Thyroid gland (tissue), 4 donors: ENCODE measurements around the gene HSPB2. TPM values are rescaled to one million over a fixed set of nuclear protein-coding genes. Genes with fewer than 3 reads are reported as not detected.

ENCODE experiments used
- DNase-seq, 2 donors: peaks; one replicate each; pipeline ENCODE4 v3.0.0-alpha.2; 2019
- H3K27ac ChIP-seq, 3 donors: fragments of 200-600 bp; sonication (generic); 1 replicate in 2 of 3; 2 replicates in 1 of 3; pipeline ENCODE4 v1.5.1; 2016 to 2019; ENCODE audit warnings: mild to moderate bottlenecking in 1 of 3, moderate library complexity in 1 of 3
- H3K27me3 ChIP-seq: fragments of 200-600 bp; sonication (generic); one replicate; pipeline ENCODE4 v1.5.1; 2019
- H3K36me3 ChIP-seq, 2 donors: fragments of 200-600 bp; sonication (generic); one replicate each; pipeline ENCODE4 v1.5.1; 2016 to 2019
- H3K4me1 ChIP-seq, 2 donors: fragments of 200-600 bp; sonication (generic); one replicate each; pipeline ENCODE4 v1.5.1; 2017 to 2019
- H3K4me3 ChIP-seq, 3 donors: fragments of 200-600 bp; sonication (generic); replicated peaks in 1 of 3; 1 replicate in 2 of 3; 2 replicates in 1 of 3; pipeline ENCODE4 v1.5.1; 2016; ENCODE audit warnings: mild to moderate bottlenecking in 1 of 3
- H3K9me3 ChIP-seq: fragments of 200-600 bp; sonication (generic); one replicate; pipeline ENCODE4 v1.5.1; 2017
- CTCF ChIP-seq, 6 experiments: fragments of 200-600 bp in 3 of 6; fragments of 450-650 bp in 3 of 6; sonication (generic) in 3 of 6; IDR thresholded peaks; one replicate each; pipeline ENCODE4 v1.5.1; 2016 to 2019; ENCODE audit warnings: antibody characterized with exemption in 6 of 6, mild to moderate bottlenecking in 2 of 6, inconsistent platforms in 1 of 6, moderate library complexity in 1 of 6
- POLR2A ChIP-seq, 2 donors: fragments of 450-650 bp; IDR thresholded peaks; one replicate each; pipeline ENCODE4 v1.6.1; 2017; ENCODE audit warnings: antibody characterized with exemption in 2 of 2, mild to moderate bottlenecking in 2 of 2, moderate library complexity in 1 of 2
- WGBS, 2 donors: methylation state at CpG; one replicate each; pipeline ENCODE4 v1.1.5; 2017; 5-methylcytosine and 5-hydroxymethylcytosine counted together
- intact Hi-C: fragments of 100-400 bp; cut with DNase I; formaldehyde crosslinking; loops from one replicate; pipeline ENCODE4 v1.15.1; 2023
- total RNA-seq, 4 donors: library from RNA; depleted of rRNA; stranded (reverse); fragments of >200 nt; gene quantifications; one replicate each; pipeline ENCODE4 v1.2.3, GENCODE V29; 2016

HSPB2 gene
- total RNA-seq, 4 donors from 2014 or later: 0.22 TPM; not detected in 3

GRCh38 chr11:111886032-111886431, 26.5 kb upstream of the HSPB2 start:
- Histone ChIP-seq H3K27ac (no peak overlapping the region), H3K36me3 (no peaks in the 10 kb centered on the region), H3K9me3 (no peaks in the 10 kb centered on the region), H3K4me1 (no peaks in the 10 kb centered on the region), H3K27me3 (no peaks in the 10 kb centered on the region), H3K4me3 (no peak overlapping the region)
- intact Hi-C loops: no loop called here
- WGBS, 2 donors: 83 to 93% methylated on average over 4 of the region's 4 CpGs
- no peak for TF ChIP-seq POLR2A (IDR thresholded peaks at IDR 0.05)
- no peak for TF ChIP-seq CTCF (IDR thresholded peaks at IDR 0.05)
- DNase-seq: no peak

- no peak for DNase-seq
- Histone ChIP-seq H3K27ac (no peak overlapping the region), H3K4me3 (no peak overlapping the region), H3K9me3 (no peaks in the 10 kb centered on the region), H3K27me3 (no peaks in the 10 kb centered on the region), H3K36me3 (no peaks in the 10 kb centered on the region), H3K4me1 (no peaks in the 10 kb centered on the region)
- intact Hi-C loops: no loop called here
- WGBS, 2 donors: 89 to 91% methylated on average over 2 of the region's 2 CpGs
- no peak for TF ChIP-seq POLR2A (IDR thresholded peaks at IDR 0.05)
Observed at GRCh38 chr11:111886844-111887243, 25.7 kb upstream of the HSPB2 start.

GRCh38 chr11:111905411-111905810, 7.1 kb upstream of the HSPB2 start:
- DNase-seq: no peak
- Histone ChIP-seq H3K27me3 (no peaks in the 10 kb centered on the region), H3K9me3 (no peaks in the 10 kb centered on the region), H3K27ac (no peak overlapping the region), H3K4me1 (peaks cover 7 to 12% of the 10 kb centered on the region in 2 donors), H3K36me3 (peaks cover 0 to 7% of the 10 kb centered on the region in 2 donors), H3K4me3 (no peak overlapping the region)
- 64 to 71% methylated on average over 2 of the region's 2 CpGs for WGBS, 2 donors
- TF ChIP-seq POLR2A (IDR thresholded peaks at IDR 0.05) (no peak), CTCF (IDR thresholded peaks at IDR 0.05) (no peak)
- intact Hi-C loops: no loop called here

- H3K9me3 ChIP-seq: no peaks in the 10 kb centered on the region
- no peak overlapping the region for H3K4me3 ChIP-seq
- H3K36me3 ChIP-seq: peaks cover 0 to 7% of the 10 kb centered on the region in 2 donors
- WGBS, 2 donors: 79 to 88% methylated on average over 1 of the region's 1 CpG
- no peaks in the 10 kb centered on the region for H3K27me3 ChIP-seq
- TF ChIP-seq CTCF (IDR thresholded peaks at IDR 0.05) (no peak), POLR2A (IDR thresholded peaks at IDR 0.05) (no peak)
- intact Hi-C loops: no loop called here
- H3K4me1 ChIP-seq: peaks cover 12 to 17% of the 10 kb centered on the region in 2 donors
- no peak for DNase-seq
- peak overlapping the region in 1 of 3 donors; percentile 17 for H3K27ac ChIP-seq
Observed at GRCh38 chr11:111906680-111907079, 5.9 kb upstream of the HSPB2 start.

GRCh38 chr11:111908639-111909305, 3.8 kb upstream of the HSPB2 start:
- TF ChIP-seq CTCF (IDR thresholded peaks at IDR 0.05): no peak
- TF ChIP-seq POLR2A (IDR thresholded peaks at IDR 0.05): no peak
- WGBS, 2 donors: 80 to 88% methylated on average over 5 of the region's 5 CpGs
- peak overlapping the region; percentile 98 to 100 (median 98) for H3K27ac ChIP-seq
- H3K4me3 ChIP-seq: no peak overlapping the region
- no peaks in the 10 kb centered on the region for H3K9me3 ChIP-seq
- intact Hi-C loops: no loop called here
- no peaks in the 10 kb centered on the region for H3K27me3 ChIP-seq
- H3K36me3 ChIP-seq: peaks cover 0 to 7% of the 10 kb centered on the region in 2 donors
- DNase-seq: no peak
- peaks cover 30 to 35% of the 10 kb centered on the region in 2 donors for H3K4me1 ChIP-seq
